AG04449 (cell line): ENCODE results near the gene UACA.

Source experiments
- CTCF ChIA-PET: fragments of 350-600 bp; formaldehyde crosslinking; extraction: SDS; loops from one replicate; lab custom pipeline; 2021; ENCODE audit warnings: antibody characterized with exemption; lab: Yijun Ruan, JAX
- POLR2A ChIA-PET: fragments of 400-600, 350-600 bp; formaldehyde crosslinking; extraction: SDS; loops from one replicate; lab custom pipeline; 2020; ENCODE audit warnings: antibody characterized with exemption, inconsistent platforms; lab: Yijun Ruan, JAX
- DNase-seq: peaks from one replicate; pipeline ENCODE4 v3.0.0-alpha.2; 2010; ENCODE audit warnings: low read depth, low spot score
- H3K4me3 ChIP-seq: 2 replicates; pipeline ENCODE4 v1.5.1; 2011; ENCODE audit warnings: low read depth, mild to moderate bottlenecking, control low read depth, low read length
- CTCF ChIP-seq: IDR thresholded peaks from one replicate; pipeline ENCODE4 v1.5.1; 2011; ENCODE audit warnings: mild to moderate bottlenecking, moderate library complexity, low read length, control low read depth, inconsistent platforms; ENCODE audit not compliant: insufficient read depth; ENCODE audit errors: missing control alignments

The UACA gene

GRCh38 chr15:70652341-70652740 lies 111.0 kb downstream of the UACA start:
- ChIA-PET POLR2A (no interaction called here), CTCF (interaction anchor here (2.4 kb wide), 1 partner anchor 158 kb away, joined by 9 read pairs; no protein-coding TSS in a partner anchor)
- DNase-seq, result no peak
- no peak overlapping the region for H3K4me3 ChIP-seq
- TF ChIP-seq CTCF, result no peak

- CTCF ChIA-PET, result interaction anchor here (1.4 to 2.4 kb wide), 2 partner anchors 71 to 159 kb away, joined by 5 to 9 read pairs; no protein-coding TSS in a partner anchor
- H3K4me3 ChIP-seq, result no peak overlapping the region
- DNase-seq, result no peak
- no peak for TF ChIP-seq CTCF
- POLR2A ChIA-PET, result no interaction called here
These were observed 112.0 kb downstream of the UACA start for GRCh38 chr15:70651303-70651845.

GRCh38 chr15:70650567-70651302 lies 112.6 kb downstream of the UACA start:
- no peak for DNase-seq
- CTCF ChIA-PET, result interaction anchor here (1.0 to 2.4 kb wide), 4 partner anchors 15 to 160 kb away, joined by 3 to 9 read pairs (median 4); no protein-coding TSS in a partner anchor
- POLR2A ChIA-PET, result no interaction called here
- no peak for TF ChIP-seq CTCF
- no peak overlapping the region for H3K4me3 ChIP-seq

- no peak for TF ChIP-seq CTCF
- H3K4me3 ChIP-seq, result no peak overlapping the region
- ChIA-PET POLR2A (no interaction called here), CTCF (no interaction called here)
- no peak for DNase-seq
These were observed 116.0 kb downstream of the UACA start for GRCh38 chr15:70647396-70647795.

GRCh38 chr15:70646169-70646568 lies 117.2 kb downstream of the UACA start:
- ChIA-PET CTCF (no interaction called here), POLR2A (no interaction called here)
- DNase-seq, result no peak
- no peak for TF ChIP-seq CTCF
- H3K4me3 ChIP-seq, result no peak overlapping the region

- no peak for TF ChIP-seq CTCF
- ChIA-PET CTCF (interaction anchor here (1.3 to 1.6 kb wide), 2 partner anchors 59 to 75 kb away, joined by 3 to 5 read pairs; no protein-coding TSS in a partner anchor), POLR2A (interaction anchor here (0.5 kb wide), 1 partner anchor 10 kb away, joined by 3 read pairs; no protein-coding TSS in a partner anchor)
- no peak overlapping the region for H3K4me3 ChIP-seq
- DNase-seq, result no peak
These were observed 119.6 kb downstream of the UACA start for GRCh38 chr15:70643783-70644125.
